PFSK-1 (cell line): ENCODE results near the gene LRRC46.

ENCODE experiments used
- POLR2AphosphoS5 ChIP-seq: IDR thresholded peaks from 2 replicates; pipeline ENCODE4 v1.6.1; 2012; ENCODE audit warnings: low read depth, mild to moderate bottlenecking, control low read depth, low read length, moderate library complexity
- REST ChIP-seq, 2 experiments: IDR thresholded peaks; 2 replicates each; pipeline versions ENCODE4 v1.6.1 to v1.8.0; 2011 to 2012; ENCODE audit warnings: low read depth in 2 of 2, low read length in 2 of 2, control low read depth in 1 of 2, inconsistent platforms in 1 of 2, mild to moderate bottlenecking in 1 of 2, moderate library complexity in 1 of 2; ENCODE audit not compliant: insufficient read depth in 1 of 2
- SIN3A ChIP-seq: IDR thresholded peaks from 2 replicates; pipeline ENCODE4 v1.6.1; 2012; ENCODE audit warnings: mild to moderate bottlenecking, low read length, moderate library complexity, borderline replicate concordance; ENCODE audit not compliant: insufficient read depth
- TAF1 ChIP-seq: IDR thresholded peaks from 2 replicates; pipeline ENCODE4 v1.6.1; 2012; ENCODE audit warnings: low read length, control low read depth, borderline replicate concordance; ENCODE audit not compliant: insufficient read depth

- no peak for TF ChIP-seq POLR2AphosphoS5
- no peak for TF ChIP-seq TAF1
- no peak for TF ChIP-seq REST (IDR thresholded peaks at IDR 0.05; ENCODE audit: insufficient read depth in 1 of 2, low read depth in 2 of 2, low read length in 2 of 2)
- no peak for TF ChIP-seq SIN3A
Measured at GRCh38 chr17:47836601-47837000, 5.1 kb downstream of the LRRC46 start.
